Nucleus accumbens (tissue), 56 donors: Measurements from ENCODE around the gene TTLL10.

Experiments
- DNase-seq, 56 donors: peaks; one replicate each; lab custom pipeline; 2025; lab: John Stamatoyannopoulos, UW

Gene TTLL10

GRCh38 chr1:1216770-1217620 is 43.3 kb downstream of the TTLL10 start:
- no peak for DNase-seq

GRCh38 chr1:1217621-1218523 is 44.2 kb downstream of the TTLL10 start:
- DNase-seq, result peak in 1 of 56 donors; percentile 65

GRCh38 chr1:1218524-1219200 is 45.0 kb downstream of the TTLL10 start:
- DNase-seq, result no peak

- no peak for DNase-seq
Measured at GRCh38 chr1:1219341-1219740, 45.7 kb downstream of the TTLL10 start.

GRCh38 chr1:1220197-1220596 is 46.5 kb downstream of the TTLL10 start:
- no peak for DNase-seq

GRCh38 chr1:1221887-1222574 is 48.4 kb downstream of the TTLL10 start:
- no peak for DNase-seq

GRCh38 chr1:1222575-1223225 is 49.0 kb downstream of the TTLL10 start:
- no peak for DNase-seq

- DNase-seq, result no peak
Measured at GRCh38 chr1:1223321-1223720, 49.6 kb downstream of the TTLL10 start.

- DNase-seq, result no peak
Measured at GRCh38 chr1:1223891-1224290, 50.2 kb downstream of the TTLL10 start.

GRCh38 chr1:1225238-1225845 is 51.7 kb downstream of the TTLL10 start:
- DNase-seq, result no peak

- no peak for DNase-seq
Measured at GRCh38 chr1:1225913-1226312, 52.2 kb downstream of the TTLL10 start.

- DNase-seq, result no peak
Measured at GRCh38 chr1:1226566-1227362, 53.1 kb downstream of the TTLL10 start.

- DNase-seq, result no peak
Measured at GRCh38 chr1:1227386-1227785, 53.7 kb downstream of the TTLL10 start.

- no peak for DNase-seq
Measured at GRCh38 chr1:1228187-1228586, 54.5 kb downstream of the TTLL10 start.

- DNase-seq, result no peak
Measured at GRCh38 chr1:1228596-1229321, 55.1 kb downstream of the TTLL10 start.

- DNase-seq, result no peak
Measured at GRCh38 chr1:1229770-1230169, 56.1 kb downstream of the TTLL10 start.

GRCh38 chr1:1230656-1231399 is 57.1 kb downstream of the TTLL10 start:
- DNase-seq, result no peak
